Forelimb muscle (tissue), 1 donor: ENCODE data around the gene FBXL13. TPM values are rescaled to one million over a fixed set of nuclear protein-coding genes. Genes with fewer than 3 reads are reported as not detected.
"Not testable (repeated sequence)": the region's sequence is repeated elsewhere in the genome, so short reads cannot be mapped to it uniquely, and the experiment has no call there.

Experiments
- DNase-seq: peaks from one replicate; pipeline ENCODE4 v3.0.0-alpha.2; 2013; ENCODE audit warnings: low read depth
- polyA plus RNA-seq: library from polyadenylated mRNA; unstranded; fragments of 120-200 nt; gene quantifications from one replicate; pipeline ENCODE4 v1.2.1, GENCODE V29; 2013; ENCODE audit not compliant: insufficient read length

The FBXL13 gene
- polyA plus RNA-seq, result 0.78 TPM

GRCh38 chr7:103074519-103075336 lies at the start of gene FBXL13, which contains the start of gene ARMC10:
Gene FBXL13, minus strand, starts transcription at chr7:103074796.
Gene ARMC10, plus strand, starts transcription at chr7:103075140. Its CDS starts 133 bp downstream, at chr7:103075273.
- peak; percentile 73 for DNase-seq

GRCh38 chr7:103123529-103123928 lies 48.9 kb upstream of the FBXL13 start:
- no peak for DNase-seq

DNA sequence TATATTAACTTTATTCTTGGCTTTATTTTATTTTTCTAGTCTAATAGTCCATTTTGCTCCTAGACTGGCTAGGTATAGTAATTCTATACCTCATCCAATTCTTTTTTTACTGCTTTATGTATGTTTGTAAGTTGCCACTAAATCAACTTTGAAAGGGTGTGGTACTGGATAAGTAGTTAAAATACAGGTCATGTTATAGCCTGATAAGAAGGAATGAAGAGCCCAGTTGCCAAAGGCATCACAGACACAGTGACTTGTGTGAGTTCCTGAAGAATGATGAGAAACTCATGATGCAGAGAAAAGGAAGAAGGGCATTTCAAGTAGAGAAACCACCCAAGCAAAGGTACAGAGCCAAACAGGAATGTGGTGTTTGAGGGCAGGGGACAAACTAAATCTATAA lies 47.0 kb upstream of the FBXL13 start:
- DNase-seq, result no peak

DNA sequence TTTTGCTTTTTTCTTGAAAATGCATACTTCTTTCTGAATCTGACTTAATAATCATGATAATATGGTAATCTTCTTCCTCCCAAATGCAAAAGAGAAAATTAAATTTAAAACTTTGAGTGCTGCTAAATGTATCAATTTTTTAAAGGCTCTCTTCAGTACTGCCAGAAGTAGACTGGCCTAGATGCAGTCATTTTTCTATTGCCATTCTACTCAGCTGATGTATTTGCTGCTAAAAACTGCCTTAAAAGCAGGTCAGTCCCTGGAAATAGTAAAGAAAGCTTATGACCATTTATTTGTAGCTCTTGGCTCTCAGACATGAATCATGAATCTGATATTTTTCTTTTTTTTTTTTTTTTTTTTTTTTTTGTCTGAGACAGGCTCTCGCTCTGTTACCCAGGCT lies 45.8 kb upstream of the FBXL13 start:
- DNase-seq, result no peak

- DNase-seq, result no peak
Observed at GRCh38 chr7:103119791-103120291, 45.2 kb upstream of the FBXL13 start.

GRCh38 chr7:103117465-103117864 lies 42.9 kb upstream of the FBXL13 start:
- no peak for DNase-seq

DNA sequence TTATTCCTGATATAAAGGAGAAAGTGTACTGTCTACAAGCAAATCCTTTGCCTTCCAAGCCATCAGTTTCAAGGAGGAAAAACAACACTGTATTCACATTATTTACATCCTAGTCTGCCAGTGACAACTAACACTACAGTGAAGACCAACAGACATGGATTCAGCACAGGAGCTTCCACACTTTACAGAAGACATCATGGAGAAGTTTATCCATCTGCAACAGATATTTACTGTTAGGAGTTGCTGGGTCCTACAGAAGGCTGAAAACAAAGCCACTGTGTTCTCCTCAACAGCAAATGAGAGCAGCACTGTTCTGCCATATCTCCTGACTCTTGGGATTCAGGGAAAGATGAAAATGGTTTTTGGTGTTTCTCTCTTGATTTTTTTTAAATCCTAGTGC lies 42.4 kb upstream of the FBXL13 start:
- DNase-seq, result no peak

- DNase-seq, result no peak
Observed at GRCh38 chr7:103116511-103116910, 41.9 kb upstream of the FBXL13 start.

DNA sequence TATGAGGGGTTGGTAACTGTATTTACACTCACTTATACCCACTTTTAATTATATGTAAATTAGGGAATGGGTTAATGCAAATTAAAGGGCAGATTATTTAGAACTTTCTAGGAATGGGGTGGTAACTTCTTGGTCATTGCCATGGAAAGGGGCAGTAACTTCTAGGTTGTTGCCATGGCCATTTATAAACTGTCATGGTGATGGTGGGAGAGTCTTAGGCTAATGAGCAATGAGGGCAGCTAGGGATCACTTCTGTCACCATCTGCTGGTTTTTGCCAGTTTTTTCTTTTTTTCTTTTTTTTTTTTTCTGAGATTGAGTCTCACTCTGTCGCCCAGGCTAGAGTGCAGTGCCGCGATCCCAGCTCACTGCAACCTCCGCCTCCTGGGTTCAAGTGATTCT lies 41.2 kb upstream of the FBXL13 start:
- no peak for DNase-seq

DNA sequence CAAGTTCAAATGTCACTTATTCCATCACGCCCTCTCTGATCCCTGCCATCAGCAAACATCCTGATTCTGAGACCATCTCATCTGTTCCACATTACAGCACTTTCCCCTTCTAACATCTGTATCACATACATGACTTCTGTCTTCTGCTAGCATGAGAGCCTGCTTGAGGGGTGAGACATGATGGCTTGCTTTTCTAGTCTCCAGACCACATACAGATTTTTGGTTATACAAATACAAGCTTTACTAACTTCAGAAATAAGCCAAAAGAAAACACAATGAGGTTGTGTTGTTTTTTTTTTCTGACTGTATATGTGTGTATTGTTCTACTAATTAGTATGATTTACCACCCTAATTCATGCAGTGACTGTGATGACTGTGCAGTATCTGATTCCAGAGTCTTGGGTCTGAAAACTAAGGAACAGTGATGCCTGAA lies 40.0 kb upstream of the FBXL13 start:
- no peak for DNase-seq

DNA sequence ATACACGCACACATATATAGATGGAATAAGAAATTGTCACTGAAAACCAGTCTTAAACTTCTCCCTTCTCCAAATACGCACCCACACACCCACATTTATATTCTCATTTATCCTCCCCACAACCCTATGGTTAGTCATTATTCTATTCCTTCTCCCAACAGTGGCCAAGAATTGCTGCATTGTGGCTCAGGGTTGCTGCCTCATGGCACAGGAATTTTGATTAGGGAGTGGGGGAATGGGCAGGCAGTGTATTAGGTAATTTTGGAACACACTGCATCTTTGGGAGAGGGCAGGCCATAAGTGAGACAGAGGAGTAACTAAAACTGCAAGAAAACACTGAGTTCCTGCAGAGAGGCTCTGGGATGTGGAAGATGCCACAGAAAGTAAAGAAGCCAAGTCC lies 38.6 kb upstream of the FBXL13 start:
- DNase-seq, result no peak

DNA sequence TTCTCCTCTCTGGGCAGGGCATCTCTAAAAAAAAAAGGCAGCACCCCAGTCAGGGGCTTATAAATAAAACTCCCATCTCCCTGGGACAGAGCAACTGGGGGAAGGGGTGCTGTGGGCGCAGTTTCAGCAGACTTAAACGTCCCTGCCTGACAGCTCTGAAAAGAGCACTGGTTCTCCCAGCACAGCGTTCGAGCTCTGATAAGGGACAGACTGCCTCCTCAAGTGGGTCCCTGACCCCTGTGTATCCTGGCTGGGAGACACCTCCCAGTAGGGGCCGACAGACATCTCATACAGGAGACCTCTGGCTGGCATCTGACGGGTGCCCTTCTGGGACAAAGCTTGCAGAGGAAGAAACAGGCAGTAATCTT lies 32.1 kb upstream of the FBXL13 start:
- DNase-seq, result not testable (repeated sequence)

DNA sequence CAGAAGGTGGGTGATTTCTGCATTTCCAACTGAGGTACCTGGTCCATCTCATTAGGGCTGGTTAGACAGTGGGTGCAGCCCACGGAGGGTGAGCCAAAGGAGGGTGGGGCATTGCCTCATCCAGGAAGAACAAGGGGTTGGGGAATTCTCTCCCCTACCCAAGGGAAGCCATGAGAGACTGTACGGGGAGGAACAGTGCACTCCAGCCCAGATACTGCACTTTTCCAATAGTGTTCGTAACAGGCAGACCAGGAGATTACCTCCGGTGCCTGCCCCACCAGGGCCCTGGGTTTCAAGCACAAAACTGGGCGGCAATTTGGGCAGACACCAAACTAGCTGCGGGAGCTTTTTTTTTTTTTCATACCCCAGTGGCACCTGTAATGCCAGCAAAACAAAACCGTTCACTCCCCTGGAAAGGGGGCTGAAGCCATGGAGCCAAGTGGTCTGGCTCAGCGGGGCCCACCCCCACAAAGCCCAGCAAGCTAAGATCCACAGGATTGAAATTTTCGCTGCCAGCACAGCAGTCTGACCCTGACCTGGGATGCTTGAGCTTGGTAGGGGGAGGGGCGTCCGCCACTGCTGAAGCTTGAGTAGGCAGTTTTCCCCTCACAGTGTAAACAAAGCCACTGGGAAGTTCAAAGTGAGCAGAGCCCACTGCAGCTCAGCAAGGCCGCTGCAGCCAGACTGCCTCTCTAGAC lies 31.6 kb upstream of the FBXL13 start:
- DNase-seq, result no peak

- no peak for DNase-seq
Observed at GRCh38 chr7:103101543-103101942, 26.9 kb upstream of the FBXL13 start.

GRCh38 chr7:103100348-103100747 lies 25.8 kb upstream of the FBXL13 start:
- DNase-seq, result no peak

- no peak for DNase-seq
Observed at GRCh38 chr7:103097041-103097440, 22.4 kb upstream of the FBXL13 start.

- DNase-seq, result not testable (repeated sequence)
Observed at GRCh38 chr7:103095558-103095957, 21.0 kb upstream of the FBXL13 start.

DNA sequence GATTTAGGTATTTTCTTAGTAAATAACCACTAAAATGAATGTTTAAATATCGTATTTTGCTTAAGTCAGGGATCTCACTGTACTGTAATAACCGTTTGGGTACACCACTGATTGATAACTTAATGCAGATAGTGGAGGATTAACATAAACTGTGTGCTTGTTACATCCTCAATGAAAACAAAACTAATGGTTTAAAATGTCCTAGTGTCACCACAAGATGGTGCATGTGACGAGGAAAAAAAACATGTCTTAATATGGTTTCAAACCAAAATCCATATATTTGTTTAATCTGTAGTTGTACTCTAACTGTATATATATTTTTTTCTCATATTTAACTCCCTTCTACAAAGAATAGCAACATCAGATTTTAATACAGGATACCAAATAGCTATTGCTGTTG lies 19.5 kb upstream of the FBXL13 start:
- no peak for DNase-seq

GRCh38 chr7:103093429-103093828 lies 18.8 kb upstream of the FBXL13 start:
- DNase-seq, result no peak

GRCh38 chr7:103092321-103092720 lies 17.7 kb upstream of the FBXL13 start:
- not testable (repeated sequence) for DNase-seq

DNA sequence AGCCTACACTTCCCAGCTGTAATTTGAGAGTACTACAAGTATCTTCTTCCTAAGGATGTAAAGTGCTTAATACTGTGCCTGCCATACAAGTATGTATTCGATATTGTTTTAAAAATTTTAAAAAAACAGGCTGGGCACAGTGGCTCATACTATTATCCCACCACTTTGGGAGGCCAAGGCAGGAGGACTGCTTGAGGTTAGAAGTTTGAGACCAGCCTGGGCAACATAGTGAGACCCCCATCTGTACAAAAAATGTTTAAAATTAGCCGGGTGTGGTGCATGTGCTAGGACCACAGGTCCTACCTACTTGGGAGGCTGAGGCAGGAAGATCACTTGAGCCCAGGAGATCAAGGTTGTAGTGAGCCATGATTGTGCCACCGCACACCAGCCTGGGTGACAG lies 8.6 kb upstream of the FBXL13 start:
- DNase-seq, result no peak

GRCh38 chr7:103082497-103082896 lies 7.9 kb upstream of the FBXL13 start:
- DNase-seq, result no peak

- DNase-seq, result no peak
Observed at GRCh38 chr7:103080923-103081322, 6.3 kb upstream of the FBXL13 start.
